RWPE1 (cell line): ENCODE data around the gene IQGAP2.
A peak's percentile ranks its signal among the peaks of the same experiment; 100 is the strongest.

Experiments used
- CTCF ChIA-PET: fragments of 350-600 bp; sonication (Branson Sonifier 250); formaldehyde crosslinking; extraction: SDS; loops from one replicate; lab custom pipeline; 2021; lab: Yijun Ruan, JAX
- POLR2A ChIA-PET: fragments of 400-600 bp; formaldehyde crosslinking; extraction: SDS; loops from one replicate; lab custom pipeline; 2020; ENCODE audit warnings: antibody characterized with exemption; ENCODE audit not compliant: low non-redundant PET; lab: Yijun Ruan, JAX
- DNase-seq: peaks from one replicate; pipeline ENCODE4 v3.0.0; 2012; ENCODE audit warnings: low spot score
- H3K27ac ChIP-seq: fragments of 450-650 bp; 2 replicates; pipeline ENCODE4 v1.5.1; 2017
- CTCF ChIP-seq: fragments of 450-650 bp; conservative IDR thresholded peaks from 2 replicates; pipeline ENCODE4 v1.5.1; 2017; ENCODE audit warnings: low read depth, mild to moderate bottlenecking

IQGAP2 gene

GRCh38 chr5:76710991-76711390 is 307.9 kb downstream of the IQGAP2 start:
- POLR2A ChIA-PET, result interaction anchor here (0.5 kb wide), 1 partner anchor 259 kb away, joined by 4 read pairs; no protein-coding TSS in a partner anchor
- no peak for TF ChIP-seq CTCF
- CTCF ChIA-PET, result interaction anchor here (0.6 to 1.1 kb wide), 3 partner anchors 26 to 146 kb away, joined by 3 to 4 read pairs (median 3); no protein-coding TSS in a partner anchor
- DNase-seq, result peak; percentile 87
- peak overlapping the region; percentile 99 for H3K27ac ChIP-seq

GRCh38 chr5:76714751-76715485 is 311.8 kb downstream of the IQGAP2 start:
- CTCF ChIA-PET, result interaction anchor here (0.6 to 1.1 kb wide), 3 partner anchors 13 to 85 kb away, joined by 3 to 6 read pairs (median 4); no protein-coding TSS in a partner anchor
- no peak for TF ChIP-seq CTCF
- H3K27ac ChIP-seq, result peak overlapping the region; percentile 83
- no peak for DNase-seq
- POLR2A ChIA-PET, result interaction anchor here (0.7 kb wide), 1 partner anchor 171 kb away, joined by 5 read pairs; no protein-coding TSS in a partner anchor

- TF ChIP-seq CTCF, result no peak
- no peak for DNase-seq
- H3K27ac ChIP-seq, result peak overlapping the region; percentile 83
- POLR2A ChIA-PET, result interaction anchor here (0.7 kb wide), 1 partner anchor 171 kb away, joined by 5 read pairs; no protein-coding TSS in a partner anchor
- CTCF ChIA-PET, result interaction anchor here (0.6 to 1.1 kb wide), 3 partner anchors 13 to 84 kb away, joined by 3 to 6 read pairs (median 4); no protein-coding TSS in a partner anchor
Measured at GRCh38 chr5:76715486-76715735, 312.3 kb downstream of the IQGAP2 start.

- POLR2A ChIA-PET, result interaction anchor here (0.7 kb wide), 1 partner anchor 172 kb away, joined by 5 read pairs; no protein-coding TSS in a partner anchor
- TF ChIP-seq CTCF, result peak; percentile 78
- H3K27ac ChIP-seq, result peak within 1 kb of the TSS; percentile 83
- peak; percentile 76 for DNase-seq
- CTCF ChIA-PET, result interaction anchor here (0.6 to 1.1 kb wide), 3 partner anchors 14 to 84 kb away, joined by 3 to 6 read pairs (median 4); no protein-coding TSS in a partner anchor
Measured at GRCh38 chr5:76715736-76716455, 312.8 kb downstream of the IQGAP2 start, which contains the start of gene F2R. Gene F2R, plus strand, starts transcription at chr5:76716126. Its CDS starts 182 bp downstream, at chr5:76716308.

- peak overlapping the region; percentile 83 for H3K27ac ChIP-seq
- CTCF ChIA-PET, result interaction anchor here (0.5 to 2.5 kb wide), 2 partner anchors 58 to 626 kb away, joined by 3 to 11 read pairs; no protein-coding TSS in a partner anchor
Measured at GRCh38 chr5:76716456-76717157, 313.5 kb downstream of the IQGAP2 start.

More at GRCh38 chr5:76716456-76717157, 313.5 kb downstream of the IQGAP2 start:
- peak; percentile 30 for DNase-seq
- POLR2A ChIA-PET, result no interaction called here
- TF ChIP-seq CTCF, result no peak
